ENCODE data around the gene ATRX. TPM values are rescaled to one million over a fixed set of nuclear protein-coding genes. Genes with fewer than 3 reads are reported as not detected.

The ATRX gene
- total and polyA plus RNA-seq, 2 of the 8 experiments (the other 6 are each of a cell fraction or from before 2014, with no cell fraction given), result 28.4 to 97.8 TPM

- no peak overlapping the region for H2BK15ac ChIP-seq (ENCODE audit: low read length)
- no peak overlapping the region for H3K4me3 ChIP-seq (ENCODE audit: extremely low read depth in 1 of 4, insufficient read depth in 2 of 4, low read depth in 3 of 4, low read length in 4 of 4)
- peaks cover 0 to 29% (median 2%) of the 10 kb centered on the region in 4 experiments; a peak in 3 of 8 replicates for H3K36me3 ChIP-seq (ENCODE audit: control insufficient read depth in 2 of 4, insufficient read depth in 4 of 4, low read length in 3 of 4)
- H3K79me1 ChIP-seq (ENCODE audit: low read depth, low read length), result no peaks in the 10 kb centered on the region
- FAIRE-seq, result no peak
- no peaks in the 10 kb centered on the region for H3K27me3 ChIP-seq (replicated peaks in 1 of 4; ENCODE audit: control insufficient read depth in 3 of 4, extremely low read depth in 1 of 4, insufficient read depth in 3 of 4, low read length in 3 of 4)
- H3K14ac ChIP-seq (ENCODE audit: insufficient read length), result no peak overlapping the region
- no peak overlapping the region for H2BK5ac ChIP-seq (ENCODE audit: low read depth, low read length)
- H3K4me2 ChIP-seq (ENCODE audit: insufficient read depth in 1 of 2, low read depth in 2 of 2, low read length in 2 of 2), result no peak overlapping the region
- no peak for DNase-seq (ENCODE audit: low read depth in 1 of 2, low spot score in 2 of 2)
- no peak overlapping the region for H3K18ac ChIP-seq (ENCODE audit: extremely low read depth, low read length)
- H3K4me1 ChIP-seq (replicated peaks in 1 of 4; ENCODE audit: control insufficient read depth in 3 of 4, insufficient read depth in 4 of 4, low read length in 3 of 4), result no peaks in the 10 kb centered on the region
- H3K9me3 ChIP-seq (ENCODE audit: insufficient read depth in 2 of 2, low read depth in 1 of 2, low read length in 1 of 2), result no peaks in the 10 kb centered on the region
- no peak overlapping the region for H4K91ac ChIP-seq (replicated peaks; ENCODE audit: insufficient read length, low read length)
- H3K23me2 ChIP-seq (ENCODE audit: low read depth, low read length), result no peaks in the 10 kb centered on the region
- no peak overlapping the region for H4K5ac ChIP-seq (ENCODE audit: insufficient read length, low read depth, low read length)
- H2AK5ac ChIP-seq (ENCODE audit: low read depth, low read length), result no peak overlapping the region
- H4K8ac ChIP-seq (ENCODE audit: extremely low read depth, insufficient read depth, low read length), result no peak overlapping the region
- H2BK20ac ChIP-seq (ENCODE audit: low read length), result no peak overlapping the region
- H3K4ac ChIP-seq (replicated peaks; ENCODE audit: insufficient read length, low read depth, low read length), result no peak overlapping the region
- H3K56ac ChIP-seq (replicated peaks; ENCODE audit: insufficient read length, low read depth, low read length), result no peak overlapping the region
- no peak overlapping the region for H2BK120ac ChIP-seq (replicated peaks; ENCODE audit: low read depth, low read length)
- H3K23ac ChIP-seq (ENCODE audit: insufficient read length), result no peak overlapping the region
- no peak for TF ChIP-seq NANOG (IDR thresholded peaks at IDR 0.05; ENCODE audit: insufficient read depth, low read depth, low read length, poor library complexity, severe bottlenecking)
- TF ChIP-seq CHD2 (IDR thresholded peaks at IDR 0.05; ENCODE audit: low read length), result no peak
- no peak for TF ChIP-seq BRCA1 (IDR thresholded peaks at IDR 0.05; ENCODE audit: low read depth, low read length)
- TF ChIP-seq RFX5 (IDR thresholded peaks at IDR 0.05; ENCODE audit: borderline replicate concordance, low read depth, low read length), result no peak
- no peak for TF ChIP-seq SIN3A (conservative IDR thresholded peaks at IDR 0.05 in 1 of 2, IDR thresholded peaks at IDR 0.05 in 1 of 2; ENCODE audit: low read depth in 1 of 2, low read length in 2 of 2)
- TF ChIP-seq TAF7 (optimal IDR thresholded peaks at IDR 0.05; ENCODE audit: borderline replicate concordance, low read depth, low read length), result no peak
- no peak for TF ChIP-seq POLR2AphosphoS5 (IDR thresholded peaks at IDR 0.05; ENCODE audit: low read depth, low read length)
- no peak for TF ChIP-seq TCF12 (IDR thresholded peaks at IDR 0.05; ENCODE audit: low read depth, low read length)
- TF ChIP-seq ASH2L (IDR thresholded peaks at IDR 0.05; ENCODE audit: low read length), result no peak
- TF ChIP-seq ATF2 (IDR thresholded peaks at IDR 0.05; ENCODE audit: low read length), result no peak
- TF ChIP-seq ATF3 (IDR thresholded peaks at IDR 0.05; ENCODE audit: insufficient read depth, low read depth, low read length), result no peak
- H3K27ac ChIP-seq (ENCODE audit: low read depth, low read length), result no peak overlapping the region
- no peak overlapping the region for H3K9ac ChIP-seq (replicated peaks in 1 of 4; ENCODE audit: extremely low read depth in 1 of 4, low read depth in 3 of 4, low read length in 3 of 4)
- ChIA-PET POLR2A (ENCODE audit: partially characterized antibody) (interaction anchor here (0.7 kb wide), 1 partner anchor 58 kb away, joined by 3 read pairs; no protein-coding TSS in a partner anchor), CTCF (ENCODE audit: partially characterized antibody) (no interaction called here)
- H3K79me2 ChIP-seq (ENCODE audit: control insufficient read depth in 1 of 2, insufficient read depth in 2 of 2, low read length in 2 of 2), result no peaks in the 10 kb centered on the region
- H4K20me1 ChIP-seq (replicated peaks in 1 of 2; ENCODE audit: control insufficient read depth in 1 of 2, insufficient read depth in 2 of 2, low read length in 2 of 2), result no peaks in the 10 kb centered on the region
- 100% methylated on average over 1 of the region's 1 CpG; no CpG with 5 or more reads in 1 of the 2 experiments for WGBS, 2 experiments (ENCODE audit: extremely low coverage in 1 of 2, insufficient coverage in 1 of 2, insufficient read length in 1 of 2, insufficient replicate concordance in 2 of 2, low coverage in 1 of 2, low lambda C conversion rate in 2 of 2, missing lambda C conversion rate in 1 of 2)
- no peak overlapping the region for H2AFZ ChIP-seq (ENCODE audit: low read length)
- H2BK12ac ChIP-seq (ENCODE audit: low read depth, low read length), result no peak overlapping the region
Observed at GRCh38 chrX:77689376-77689775, 96.6 kb downstream of the ATRX start.

All from H1 (cell line).